Measurements from ENCODE around the gene FHL3. TPM values are rescaled to one million over a fixed set of nuclear protein-coding genes. Genes with fewer than 3 reads are reported as not detected.
A peak's percentile ranks its signal among the peaks of the same experiment; 100 is the strongest.

The FHL3 gene
- total and polyA plus RNA-seq, 2 of the 8 experiments (the other 6 are each of a cell fraction or from before 2014, with no cell fraction given) = 14.3 to 35.6 TPM

- TF ChIP-seq GABPA (IDR thresholded peaks at IDR 0.05; ENCODE audit: borderline replicate concordance, insufficient read depth, low read length) (no peak), TEAD4 (IDR thresholded peaks at IDR 0.05; ENCODE audit: low read depth, low read length) (no peak), SIX5 (IDR thresholded peaks at IDR 0.05; ENCODE audit: low read depth, low read length) (no peak), RAD21 (IDR thresholded peaks at IDR 0.05 in 1 of 2, conservative IDR thresholded peaks at IDR 0.05 in 1 of 2; ENCODE audit: low read depth in 2 of 2, low read length in 2 of 2) (peak; percentile 49 to 66), E2F6 (IDR thresholded peaks at IDR 0.05) (0 out of 2 replicates have a peak, but pooled peaks have one; percentile 36), SP2 (IDR thresholded peaks at IDR 0.05; ENCODE audit: low read length) (no peak), SP4 (IDR thresholded peaks at IDR 0.05; ENCODE audit: low read length) (no peak), TAF1 (IDR thresholded peaks at IDR 0.05; ENCODE audit: low read depth, low read length) (no peak), TBP (IDR thresholded peaks at IDR 0.05; ENCODE audit: low read depth, low read length) (0 out of 2 replicates have a peak, but pooled peaks have one; percentile 36), YY1 (IDR thresholded peaks at IDR 0.05; ENCODE audit: low read depth, low read length) (0 out of 2 replicates have a peak, but pooled peaks have one; percentile 5), POLR2A (IDR thresholded peaks at IDR 0.05; ENCODE audit: control extremely low read depth in 1 of 2, low read depth in 2 of 2, low read length in 2 of 2) (no peak), TCF12 (IDR thresholded peaks at IDR 0.05; ENCODE audit: low read depth, low read length) (no peak), EZH2 (IDR thresholded peaks at IDR 0.05; ENCODE audit: low read depth, low read length, severe bottlenecking) (no peak), BCL11A (IDR thresholded peaks at IDR 0.05; ENCODE audit: low read depth in 2 of 2, low read length in 2 of 2) (no peak)
Observed at GRCh38 chr1:38029081-38029681, 23.9 kb upstream of the FHL3 start (continued).
